Middle frontal gyrus (tissue), 1 donor: Measurements from ENCODE around the gene KCNIP2.

Source experiments
- DNase-seq: peaks from one replicate; pipeline ENCODE4 v3.0.0-alpha.2; 2015; ENCODE audit warnings: low spot score; ENCODE audit errors: extremely low spot score

Gene KCNIP2

GRCh38 chr10:101843032-101844021 is at the start of gene KCNIP2:
KCNIP2 (minus strand) TSS chr10:101843800; CDS start chr10:101843568, 232 bp downstream.
- no peak for DNase-seq

- DNase-seq = no peak
Measured at GRCh38 chr10:101892782-101893391, 49.3 kb upstream of the KCNIP2 start.

GRCh38 chr10:101889256-101890210 is 45.9 kb upstream of the KCNIP2 start:
- peak; percentile 79 for DNase-seq

GRCh38 chr10:101888251-101888949 is 44.8 kb upstream of the KCNIP2 start:
- no peak for DNase-seq

GRCh38 chr10:101887775-101888174 is 44.2 kb upstream of the KCNIP2 start:
- no peak for DNase-seq

- DNase-seq = no peak
Measured at GRCh38 chr10:101886521-101887312, 43.1 kb upstream of the KCNIP2 start.

GRCh38 chr10:101881036-101881774 is 37.6 kb upstream of the KCNIP2 start:
- DNase-seq = no peak

GRCh38 chr10:101880232-101880573 is 36.6 kb upstream of the KCNIP2 start:
- no peak for DNase-seq

- DNase-seq = no peak
Measured at GRCh38 chr10:101879456-101880231, 36.0 kb upstream of the KCNIP2 start.

GRCh38 chr10:101878869-101879268 is 35.3 kb upstream of the KCNIP2 start:
- no peak for DNase-seq

GRCh38 chr10:101875068-101875688 is 31.6 kb upstream of the KCNIP2 start:
- DNase-seq = no peak

- no peak for DNase-seq
Measured at GRCh38 chr10:101874252-101874651, 30.7 kb upstream of the KCNIP2 start.

- no peak for DNase-seq
Measured at GRCh38 chr10:101867931-101868330, 24.3 kb upstream of the KCNIP2 start.

GRCh38 chr10:101859530-101859929 is 15.9 kb upstream of the KCNIP2 start:
- DNase-seq = no peak

GRCh38 chr10:101858723-101859500 is 15.3 kb upstream of the KCNIP2 start:
- DNase-seq = no peak

GRCh38 chr10:101857802-101858476 is 14.3 kb upstream of the KCNIP2 start:
- DNase-seq = no peak

GRCh38 chr10:101856626-101857025 is 13.0 kb upstream of the KCNIP2 start:
- DNase-seq = no peak
